T47D (cell line): ENCODE data around the gene DAAM1.
A peak's percentile ranks its signal among the peaks of the same experiment; 100 is the strongest.

Experiments
- DNase-seq, 2 experiments: peaks; one replicate each; pipeline versions ENCODE4 v3.0.0 to v3.0.0-alpha.2; 2011 to 2012; ENCODE audit warnings: low read depth in 1 of 2, low spot score in 1 of 2
- JUND ChIP-seq: IDR thresholded peaks from 2 replicates; pipeline ENCODE4 v1.6.1; 2012; ENCODE audit warnings: low read depth
- in situ Hi-C: cut with HindIII; loops from 2 replicates; pipeline ENCODE4 v1.10.0; 2016; ENCODE audit warnings: low sequenced_read_pairs, low pct_unique_long_range_greater_than_20kb

Gene DAAM1

DNA sequence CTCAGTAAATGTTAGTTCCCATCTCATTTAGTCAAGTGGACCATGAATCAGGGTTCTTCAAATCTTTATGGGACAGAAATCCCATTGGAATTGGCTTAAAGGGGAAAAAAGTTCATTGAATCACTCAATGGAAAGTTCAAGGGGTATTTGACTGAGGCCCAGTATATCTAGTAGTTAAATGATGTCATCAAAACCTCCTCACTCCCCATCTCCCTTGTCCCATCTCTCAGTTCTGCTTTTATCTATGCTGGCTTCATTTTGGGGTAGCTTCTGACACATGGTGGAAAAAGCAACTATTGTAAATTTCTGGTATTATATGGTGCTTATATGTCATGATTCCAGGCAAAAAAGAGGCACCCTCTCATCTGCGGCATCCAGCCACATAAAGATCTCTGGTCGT is 51.9 kb downstream of the DAAM1 start:
- TF ChIP-seq JUND: no peak
- no peak for DNase-seq
- in situ Hi-C loops: no loop called here

GRCh38 chr14:59241121-59241520 is 52.7 kb downstream of the DAAM1 start:
- in situ Hi-C loops: no loop called here
- no peak for DNase-seq
- TF ChIP-seq JUND: no peak

GRCh38 chr14:59243174-59243573 is 54.7 kb downstream of the DAAM1 start:
- in situ Hi-C loops: no loop called here
- TF ChIP-seq JUND: no peak

GRCh38 chr14:59244581-59244980 is 56.1 kb downstream of the DAAM1 start:
- in situ Hi-C loops: no loop called here
- no peak for TF ChIP-seq JUND
- peak; percentile 33 to 90 for DNase-seq

More at GRCh38 chr14:59243174-59243573, 54.7 kb downstream of the DAAM1 start:
- DNase-seq: no peak

GRCh38 chr14:59245809-59246295 is 57.4 kb downstream of the DAAM1 start:
- in situ Hi-C loops: no loop called here
- TF ChIP-seq JUND: no peak
- no peak for DNase-seq

DNA sequence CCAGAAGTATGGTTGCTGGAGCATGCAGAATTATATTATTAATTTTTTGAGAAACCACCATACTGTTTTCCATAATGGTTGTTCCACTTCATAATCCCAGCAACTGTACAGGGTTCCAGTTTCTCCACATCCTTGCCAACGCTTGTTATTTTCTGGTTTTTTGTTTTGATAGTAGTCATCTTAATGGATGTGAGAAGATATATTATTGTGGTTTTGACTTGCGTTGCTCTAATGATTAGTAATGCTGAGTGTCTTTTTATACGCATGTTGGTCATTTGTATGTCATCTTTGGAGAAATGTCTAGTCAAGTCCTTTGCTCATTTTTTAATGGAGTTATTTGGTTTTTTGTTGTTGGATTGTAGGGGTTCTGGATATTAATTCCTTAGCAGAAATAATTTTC is 58.1 kb downstream of the DAAM1 start:
- TF ChIP-seq JUND: no peak
- no peak for DNase-seq
- in situ Hi-C loops: no loop called here

GRCh38 chr14:59247801-59248584 is 59.5 kb downstream of the DAAM1 start:
- no peak for DNase-seq
- TF ChIP-seq JUND: no peak
- in situ Hi-C loops: no loop called here

GRCh38 chr14:59249029-59249428 is 60.6 kb downstream of the DAAM1 start:
- peak in 1 of 2 experiments; percentile 30 for DNase-seq
- in situ Hi-C loops: no loop called here
- TF ChIP-seq JUND: no peak

DNA sequence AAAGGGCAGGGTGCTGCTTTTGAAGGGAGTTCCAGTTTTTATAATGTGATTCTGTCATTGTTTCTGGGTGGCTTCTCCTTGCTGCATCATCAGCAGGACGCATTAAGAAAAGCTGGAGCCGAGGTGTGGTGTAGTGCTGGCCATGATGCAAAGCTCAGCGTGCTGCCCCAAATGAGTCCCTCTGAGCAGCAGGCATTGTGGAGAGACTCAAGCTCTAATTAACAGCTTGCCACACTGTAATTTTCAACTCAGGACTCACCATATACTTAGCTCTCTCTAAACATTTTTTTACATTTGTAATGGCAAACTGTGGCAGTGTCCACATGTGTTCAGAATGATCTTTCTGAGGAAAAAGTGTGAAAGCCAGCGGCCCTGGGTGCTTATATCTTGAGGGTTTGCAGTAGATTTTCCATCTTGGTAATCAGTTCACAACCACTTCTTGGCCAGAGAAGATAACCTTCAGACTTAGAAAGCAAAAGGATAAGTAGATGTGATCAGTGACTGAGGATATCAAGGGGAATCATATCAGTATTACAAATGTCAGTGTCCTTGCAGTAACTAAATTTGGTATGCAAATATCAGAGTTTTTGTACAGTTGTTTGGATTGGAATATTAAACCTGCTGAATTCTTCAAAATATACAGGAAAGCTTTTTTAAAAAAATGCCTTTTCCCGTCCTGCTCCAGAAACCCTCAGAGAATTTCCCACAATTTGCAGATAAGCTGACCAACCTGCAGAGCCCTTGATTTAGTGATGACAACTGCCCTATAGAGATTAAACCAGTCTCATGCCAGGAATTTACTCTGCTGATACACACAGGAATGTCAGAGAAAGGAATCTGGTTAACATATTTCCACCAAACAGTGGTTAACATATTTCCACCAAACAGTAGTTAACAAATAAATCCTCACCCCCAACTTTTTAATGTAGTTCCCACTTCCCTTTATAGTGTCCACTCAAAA is 63.6 kb downstream of the DAAM1 start:
- no peak for DNase-seq
- TF ChIP-seq JUND: no peak
- in situ Hi-C loops: no loop called here

DNA sequence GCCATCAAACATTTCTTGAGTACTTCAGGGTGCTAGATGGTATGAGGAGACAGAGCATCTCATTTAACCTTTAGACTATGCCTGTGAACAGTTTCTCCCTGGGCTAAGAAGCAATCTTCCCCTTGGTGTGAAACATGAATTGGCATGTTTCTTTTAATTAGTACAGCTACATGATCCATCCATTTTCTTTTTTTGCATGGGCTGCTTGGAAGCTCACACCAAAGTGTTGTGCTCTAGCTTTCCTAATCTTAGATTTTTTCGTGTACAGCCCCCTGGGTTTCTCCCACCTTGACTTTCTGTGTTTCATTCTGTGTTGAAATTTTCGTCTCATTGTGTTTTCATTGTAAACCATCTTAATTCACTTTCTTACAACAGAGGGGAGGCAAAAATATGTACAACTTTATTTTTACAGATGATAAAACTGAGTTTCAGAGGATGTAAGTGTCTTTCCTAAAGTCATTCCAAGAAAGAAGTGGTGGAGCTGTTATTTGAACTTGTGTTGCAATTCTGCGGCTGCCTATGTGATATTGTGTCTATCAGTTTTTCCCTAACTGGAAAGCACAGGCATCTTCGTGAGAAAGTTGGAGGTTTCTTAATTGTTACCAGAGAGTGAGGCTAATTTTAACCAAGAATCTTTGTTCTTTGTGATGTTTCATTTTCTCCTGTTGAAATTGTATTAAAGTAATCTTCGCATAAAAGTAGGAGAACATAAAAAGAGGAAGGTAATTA is 64.5 kb downstream of the DAAM1 start:
- no peak for TF ChIP-seq JUND
- in situ Hi-C loops: no loop called here
- no peak for DNase-seq

DNA sequence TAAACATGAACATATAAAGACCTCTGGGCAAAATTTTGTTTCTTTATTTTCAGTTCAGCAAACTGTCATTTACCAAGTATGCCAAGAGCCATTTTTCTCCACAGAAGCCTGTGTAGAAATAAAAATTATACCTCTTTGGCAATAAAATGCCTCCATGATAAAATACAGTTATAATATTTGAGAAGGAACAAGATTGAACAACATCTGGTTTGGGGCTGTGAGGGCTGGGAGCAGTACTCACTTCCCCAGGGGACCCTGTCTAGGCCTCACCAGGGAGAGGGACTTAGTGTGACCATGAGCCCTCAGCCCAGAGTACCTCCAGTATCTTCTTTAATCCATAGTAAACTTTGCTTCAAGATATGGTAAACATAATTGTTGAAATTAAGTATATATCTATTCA is 65.1 kb downstream of the DAAM1 start:
- no peak for TF ChIP-seq JUND
- no peak for DNase-seq
- in situ Hi-C loops: no loop called here
